GM06990 (cell line): Measurements from ENCODE around the gene ARL15.
A peak's percentile ranks its signal among the peaks of the same experiment; 100 is the strongest.

Experiments used
- DNase-seq: peaks from one replicate; pipeline ENCODE4 v3.0.0-alpha.2; 2011; ENCODE audit not compliant: insufficient read length; ENCODE audit errors: extremely low read depth
- H3K27me3 ChIP-seq: replicated peaks from 2 replicates; pipeline ENCODE4 v1.6.0; 2011; ENCODE audit warnings: low read length; ENCODE audit not compliant: control insufficient read depth, insufficient read depth
- H3K36me3 ChIP-seq: 2 replicates; pipeline ENCODE4 v1.5.1; 2011; ENCODE audit warnings: low read length; ENCODE audit not compliant: control insufficient read depth, insufficient read depth
- H3K4me3 ChIP-seq: replicated peaks from 2 replicates; pipeline ENCODE4 v1.5.1; 2011; ENCODE audit warnings: low read depth, mild to moderate bottlenecking, control low read depth, low read length
- CTCF ChIP-seq: IDR thresholded peaks from 2 replicates; pipeline ENCODE4 v1.5.1; 2011; ENCODE audit warnings: low read length, control low read depth, mild to moderate bottlenecking, inconsistent platforms; ENCODE audit not compliant: insufficient read depth, poor library complexity, severe bottlenecking

Gene ARL15

GRCh38 chr5:54311176-54311677, 854 bp upstream of the ARL15 start:
- TF ChIP-seq CTCF, result no peak
- Histone ChIP-seq H3K4me3 (peak overlapping the region; percentile 97), H3K36me3 (no peaks in the 10 kb centered on the region), H3K27me3 (no peaks in the 10 kb centered on the region; the same call in 1 of the 2 replicates)
- DNase-seq, result no peak

- Histone ChIP-seq H3K36me3 (no peaks in the 10 kb centered on the region), H3K27me3 (no peaks in the 10 kb centered on the region; the same call in 1 of the 2 replicates), H3K4me3 (peak overlapping the region; percentile 97)
- TF ChIP-seq CTCF, result no peak
- DNase-seq, result no peak
Observed at GRCh38 chr5:54309691-54310432, 511 bp downstream of the ARL15 start.

GRCh38 chr5:54309276-54309675, 1.1 kb downstream of the ARL15 start:
- Histone ChIP-seq H3K4me3 (peak overlapping the region; percentile 97), H3K36me3 (no peaks in the 10 kb centered on the region), H3K27me3 (no peaks in the 10 kb centered on the region; the same call in 1 of the 2 replicates)
- no peak for TF ChIP-seq CTCF
- no peak for DNase-seq

GRCh38 chr5:54307583-54307982, 2.8 kb downstream of the ARL15 start:
- no peaks in the 10 kb centered on the region; the same call in 1 of the 2 replicates for H3K27me3 ChIP-seq
- TF ChIP-seq CTCF, result no peak
- no peak overlapping the region for H3K4me3 ChIP-seq
- no peak for DNase-seq
- H3K36me3 ChIP-seq, result no peaks in the 10 kb centered on the region

GRCh38 chr5:54306893-54307292, 3.5 kb downstream of the ARL15 start:
- no peak for TF ChIP-seq CTCF
- Histone ChIP-seq H3K36me3 (no peaks in the 10 kb centered on the region), H3K4me3 (no peak overlapping the region), H3K27me3 (no peaks in the 10 kb centered on the region)
- no peak for DNase-seq
